HCT116 (cell line): ENCODE data around the gene CD96. TPM values are rescaled to one million over a fixed set of nuclear protein-coding genes. Genes with fewer than 3 reads are reported as not detected.

Source experiments
- ATAC-seq: fragments of 200-7000 bp; cut with Tn5 transposase; 2 replicates; pipeline ENCODE4 v1.9.1; 2020; ENCODE audit warnings: mild to moderate bottlenecking, moderate library complexity
- BruUV-seq: library from RNA; stranded (reverse); fragments of 400-500 nt; replicated peaks from 2 replicates; lab custom pipeline; 2021; lab: Mats Ljungman, UMichigan
- CTCF ChIA-PET: fragments of 300-600 bp; sonication (Branson Sonifier 250); formaldehyde crosslinking; loops from one replicate; lab custom pipeline; 2021; ENCODE audit warnings: antibody characterized with exemption; lab: Charles Lee
- POLR2A ChIA-PET: fragments of 300-600, 350-600 bp; sonication (Branson Sonifier 250); formaldehyde crosslinking; loops from one replicate; lab custom pipeline; 2021; ENCODE audit warnings: antibody characterized with exemption; lab: Charles Lee
- RAD21 ChIA-PET, 2 experiments: fragments of 300-600 bp; sonication (Branson Sonifier 250); formaldehyde crosslinking; loops; one replicate each; lab custom pipeline; 2023; ENCODE audit warnings: low total read pairs in 2 of 2; ENCODE audit not compliant: uncharacterized antibody in 2 of 2, unreplicated experiment in 2 of 2, low non-redundant PET in 1 of 2; lab: Charles Lee
- DNase-seq: peaks from one replicate; pipeline ENCODE4 v3.0.0-alpha.2; 2010; ENCODE audit warnings: low read depth, low spot score
- H2AFZ ChIP-seq: fragments of 200-600 bp; shearing (Covaris generic), sonication (generic); 2 replicates; pipeline ENCODE4 v1.6.1; 2017; ENCODE audit warnings: low read depth, mixed run types, mixed read lengths, antibody characterized with exemption, low read length; ENCODE audit not compliant: poor library complexity, severe bottlenecking
- H3K27ac ChIP-seq: 2 replicates; pipeline ENCODE4 v1.5.1; 2012; ENCODE audit warnings: low read depth, low read length
- H3K27me3 ChIP-seq: fragments of 200-600 bp; sonication (generic); 2 replicates; pipeline ENCODE4 v1.6.1; 2016; ENCODE audit warnings: mixed run types, low read length, mixed read lengths; ENCODE audit not compliant: insufficient read depth
- H3K36me3 ChIP-seq, 2 experiments: fragments of 200-500 bp in 1 of 2; fragments of 200-600 bp in 1 of 2; sonication (Bioruptor generic) in 1 of 2; sonication (generic) in 1 of 2; 2 replicates each; pipeline versions ENCODE4 v1.5.1 to v1.6.1; 2014 to 2016; ENCODE audit warnings: low read length in 2 of 2, inconsistent platforms in 1 of 2, mixed read lengths in 1 of 2, mixed run types in 1 of 2; ENCODE audit not compliant: insufficient read depth in 2 of 2, control insufficient read depth in 1 of 2
- H3K4me1 ChIP-seq, 2 experiments: fragments of 200-600 bp in 1 of 2; sonication (generic) in 1 of 2; 2 replicates each; pipeline versions ENCODE4 v1.5.1 to v1.6.1; 2012 to 2017; ENCODE audit warnings: low read length in 2 of 2, inconsistent platforms in 1 of 2, mild to moderate bottlenecking in 1 of 2, mixed read lengths in 1 of 2, mixed run types in 1 of 2, moderate library complexity in 1 of 2; ENCODE audit not compliant: insufficient read depth in 2 of 2, control insufficient read depth in 1 of 2
- H3K4me2 ChIP-seq: fragments of 200-600 bp; sonication (generic); 2 replicates; pipeline ENCODE4 v1.6.1; 2017; ENCODE audit warnings: mixed run types, low read length, mixed read lengths
- H3K4me3 ChIP-seq, 2 experiments: fragments of 200-600 bp in 1 of 2; sonication (generic) in 1 of 2; replicated peaks in 1 of 2; 2 replicates each; pipeline ENCODE4 v1.5.1; 2011 to 2016; ENCODE audit warnings: low read length in 2 of 2, control low read depth in 1 of 2, low read depth in 1 of 2, mild to moderate bottlenecking in 1 of 2, mixed read lengths in 1 of 2, mixed run types in 1 of 2
- H3K79me2 ChIP-seq: fragments of 200-600 bp; sonication (generic); 2 replicates; pipeline ENCODE4 v1.6.1; 2017; ENCODE audit warnings: mild to moderate bottlenecking, mixed run types, low read length, moderate library complexity, mixed read lengths; ENCODE audit not compliant: insufficient read depth
- H3K9ac ChIP-seq: fragments of 200-600 bp; sonication (generic); 2 replicates; pipeline ENCODE4 v1.6.1; 2016; ENCODE audit warnings: low read length, mixed read lengths
- H3K9me2 ChIP-seq: fragments of 200-600 bp; sonication (generic), shearing (Covaris generic); 2 replicates; pipeline ENCODE4 v1.6.1; 2017; ENCODE audit warnings: mixed run types, mild to moderate bottlenecking, moderate library complexity; ENCODE audit not compliant: insufficient read depth
- H3K9me3 ChIP-seq, 2 experiments: fragments of 200-500 bp in 1 of 2; fragments of 200-600 bp in 1 of 2; sonication (Bioruptor generic) in 1 of 2; sonication (generic) in 1 of 2; 2 replicates each; pipeline ENCODE4 v1.6.1; 2014 to 2017; ENCODE audit warnings: low read length in 2 of 2, mixed read lengths in 2 of 2, inconsistent platforms in 1 of 2, low read depth in 1 of 2, mild to moderate bottlenecking in 1 of 2, mixed run types in 1 of 2, moderate library complexity in 1 of 2; ENCODE audit not compliant: control insufficient read depth in 1 of 2, insufficient read depth in 1 of 2
- H4K20me1 ChIP-seq: fragments of 200-600 bp; sonication (generic), shearing (Covaris generic); 2 replicates; pipeline ENCODE4 v1.6.1; 2017; ENCODE audit warnings: mixed run types, mild to moderate bottlenecking, moderate library complexity; ENCODE audit not compliant: insufficient read depth
- ATF3 ChIP-seq: IDR thresholded peaks from 2 replicates; pipeline ENCODE4 v1.6.1; 2012
- CTCF ChIP-seq, 3 experiments: fragments of 200-600 bp in 1 of 3; sonication (generic) in 1 of 3; IDR thresholded peaks in 2 of 3; conservative IDR thresholded peaks in 1 of 3; 2 replicates each; pipeline ENCODE4 v1.5.1; 2012 to 2017; ENCODE audit warnings: low read depth in 2 of 3, low read length in 2 of 3, antibody characterized with exemption in 1 of 3, borderline replicate concordance in 1 of 3, control low read depth in 1 of 3, mild to moderate bottlenecking in 1 of 3, mixed read lengths in 1 of 3, mixed run types in 1 of 3, moderate library complexity in 1 of 3; ENCODE audit not compliant: insufficient read depth in 1 of 3
- EGR1 ChIP-seq: IDR thresholded peaks from 2 replicates; pipeline ENCODE4 v1.6.1; 2012; ENCODE audit warnings: low read depth
- EZH2phosphoT487 ChIP-seq: fragments of 200-600 bp; IDR thresholded peaks from 2 replicates; pipeline ENCODE4 v1.6.1; 2018; ENCODE audit warnings: antibody characterized with exemption, borderline replicate concordance
- FOSL1 ChIP-seq: IDR thresholded peaks from 2 replicates; pipeline ENCODE4 v1.6.1; 2012; ENCODE audit warnings: low read depth
- MAX ChIP-seq: IDR thresholded peaks from 2 replicates; pipeline ENCODE4 v1.6.1; 2012
- POLR2A ChIP-seq: IDR thresholded peaks from 2 replicates; pipeline ENCODE4 v1.7.0; 2011; ENCODE audit warnings: borderline replicate concordance; ENCODE audit not compliant: insufficient read depth, insufficient read length; ENCODE audit errors: extremely low read depth
- POLR2AphosphoS5 ChIP-seq: IDR thresholded peaks from 2 replicates; pipeline ENCODE4 v1.6.1; 2011; ENCODE audit warnings: mild to moderate bottlenecking, low read depth, low read length, moderate library complexity
- RAD21 ChIP-seq: IDR thresholded peaks from 2 replicates; pipeline ENCODE4 v1.6.1; 2012; ENCODE audit warnings: low read depth, mild to moderate bottlenecking
- REST ChIP-seq: IDR thresholded peaks from 2 replicates; pipeline ENCODE4 v1.6.1; 2012; ENCODE audit warnings: low read depth
- SIN3A ChIP-seq: IDR thresholded peaks from 2 replicates; pipeline ENCODE4 v1.6.1; 2012; ENCODE audit warnings: low read depth
- SP1 ChIP-seq: IDR thresholded peaks from 2 replicates; pipeline ENCODE4 v1.6.1; 2012; ENCODE audit warnings: low read depth
- SRF ChIP-seq: IDR thresholded peaks from 2 replicates; pipeline ENCODE4 v1.6.1; 2012; ENCODE audit warnings: low read depth
- ZNF274 ChIP-seq: fragments of 200-500 bp; sonication (Bioruptor generic); IDR thresholded peaks from 2 replicates; pipeline ENCODE4 v1.6.1; 2014; ENCODE audit warnings: mild to moderate bottlenecking, low read depth, low read length, inconsistent platforms
- intact Hi-C: fragments of 100-400 bp; cut with micrococcal nuclease; formaldehyde crosslinking; loops from 2 replicates; pipeline ENCODE4 v1.10.0; 2022
- total RNA-seq: library from RNA; stranded (reverse); gene quantifications from one replicate; pipeline ENCODE4 v1.2.1, GENCODE V29; 2021; ENCODE audit not compliant: unreplicated experiment

The CD96 gene
- total RNA-seq, 1 experiment from 2014 or later = 0.42 TPM

- peak overlapping the region; percentile 76 for H3K27ac ChIP-seq
- peak overlapping the region; percentile 68 for H3K4me2 ChIP-seq
- no TSS peak for BruUV-seq
- H3K79me2 ChIP-seq = no peaks in the 10 kb centered on the region
- H3K9me3 ChIP-seq = no peaks in the 10 kb centered on the region; a peak in 1 of 4 replicates
- POLR2A ChIA-PET = no interaction called here
- peak overlapping the region in 1 of 2 experiments; percentile 3; a peak in 1 of 4 replicates for H3K4me3 ChIP-seq
- RAD21 ChIA-PET = no interaction called here
- H3K4me1 ChIP-seq = peaks cover 50 to 97% of the 10 kb centered on the region in 2 experiments
- H3K36me3 ChIP-seq = no peaks in the 10 kb centered on the region
- H4K20me1 ChIP-seq = no peaks in the 10 kb centered on the region
- CTCF ChIA-PET = no interaction called here
- ATAC-seq = no peak
- no peaks in the 10 kb centered on the region for H3K9me2 ChIP-seq
- DNase-seq = no peak
- no peaks in the 10 kb centered on the region for H3K27me3 ChIP-seq
- H3K9ac ChIP-seq = peak overlapping the region; percentile 53
- H2AFZ ChIP-seq = peak overlapping the region; percentile 12
- intact Hi-C loops = no loop called here
- no peak for TF ChIP-seq SRF
- no peak for TF ChIP-seq FOSL1
- TF ChIP-seq EGR1 = no peak
- TF ChIP-seq POLR2A = no peak
- no peak for TF ChIP-seq EZH2phosphoT487
- TF ChIP-seq ZNF274 = no peak
- no peak for TF ChIP-seq SIN3A
- TF ChIP-seq POLR2AphosphoS5 = no peak
- TF ChIP-seq REST = no peak
- no peak for TF ChIP-seq MAX
- TF ChIP-seq RAD21 = no peak
- TF ChIP-seq CTCF (IDR thresholded peaks at IDR 0.05 in 2 of 3, conservative IDR thresholded peaks at IDR 0.05 in 1 of 3; ENCODE audit: borderline replicate concordance in 1 of 3, insufficient read depth in 1 of 3, low read depth in 2 of 3, low read length in 2 of 3) = no peak
- no peak for TF ChIP-seq SP1
- no peak for TF ChIP-seq ATF3
These were observed 42.7 kb downstream of the CD96 start for GRCh38 chr3:111584744-111585143.
